ENCODE results near the gene PDE4D.
"Not testable (repeated sequence)": the region's sequence is repeated elsewhere in the genome, so short reads cannot be mapped to it uniquely, and the experiment has no call there.

PDE4D gene

DNA sequence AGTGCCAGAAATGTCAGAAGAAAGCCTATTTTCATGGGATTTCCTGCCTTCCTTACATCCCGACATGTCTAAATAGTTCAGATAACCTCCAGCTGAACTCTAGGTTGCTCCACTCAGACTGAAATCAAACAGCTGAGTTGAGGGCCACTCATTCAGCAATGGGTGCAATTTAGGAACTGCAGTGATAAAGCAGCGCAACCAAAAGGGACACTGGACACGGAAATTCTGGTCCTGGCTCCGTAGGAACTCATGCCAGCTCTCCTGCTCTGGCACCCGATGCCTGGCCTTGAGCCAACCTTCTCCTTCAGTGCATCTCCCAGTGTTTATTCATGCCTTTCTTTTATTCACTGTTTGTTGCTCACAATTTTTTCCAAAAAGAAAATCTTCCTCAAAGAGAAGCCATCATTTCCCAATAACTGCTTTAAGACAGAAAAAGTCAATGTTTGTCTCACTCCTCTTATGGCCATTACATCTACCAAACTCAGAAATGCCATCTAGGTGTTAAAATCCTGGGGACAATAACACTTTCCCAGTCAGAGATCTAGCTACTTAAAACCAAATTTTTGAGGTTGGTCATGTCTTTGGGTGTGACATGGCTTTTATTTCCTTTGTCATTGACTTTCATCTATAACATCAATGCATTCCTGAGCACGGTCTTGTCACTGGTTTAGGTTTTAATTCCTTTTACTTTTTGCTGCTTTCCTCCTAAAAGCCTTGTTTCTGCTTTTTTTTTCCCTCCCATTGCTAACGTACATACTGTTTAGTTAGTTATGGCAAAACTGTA, 126.9 kb downstream of the PDE4D start:
- peak overlapping the region; percentile 91 for H3K4me3 ChIP-seq (ENCODE audit: low read depth, low read length)
- H3K4me1 ChIP-seq = no peaks in the 10 kb centered on the region
- peak; percentile 51 for DNase-seq
- no peaks in the 10 kb centered on the region for H3K27me3 ChIP-seq
- H3K9me3 ChIP-seq = no peaks in the 10 kb centered on the region
- TF ChIP-seq, protein P1, sequence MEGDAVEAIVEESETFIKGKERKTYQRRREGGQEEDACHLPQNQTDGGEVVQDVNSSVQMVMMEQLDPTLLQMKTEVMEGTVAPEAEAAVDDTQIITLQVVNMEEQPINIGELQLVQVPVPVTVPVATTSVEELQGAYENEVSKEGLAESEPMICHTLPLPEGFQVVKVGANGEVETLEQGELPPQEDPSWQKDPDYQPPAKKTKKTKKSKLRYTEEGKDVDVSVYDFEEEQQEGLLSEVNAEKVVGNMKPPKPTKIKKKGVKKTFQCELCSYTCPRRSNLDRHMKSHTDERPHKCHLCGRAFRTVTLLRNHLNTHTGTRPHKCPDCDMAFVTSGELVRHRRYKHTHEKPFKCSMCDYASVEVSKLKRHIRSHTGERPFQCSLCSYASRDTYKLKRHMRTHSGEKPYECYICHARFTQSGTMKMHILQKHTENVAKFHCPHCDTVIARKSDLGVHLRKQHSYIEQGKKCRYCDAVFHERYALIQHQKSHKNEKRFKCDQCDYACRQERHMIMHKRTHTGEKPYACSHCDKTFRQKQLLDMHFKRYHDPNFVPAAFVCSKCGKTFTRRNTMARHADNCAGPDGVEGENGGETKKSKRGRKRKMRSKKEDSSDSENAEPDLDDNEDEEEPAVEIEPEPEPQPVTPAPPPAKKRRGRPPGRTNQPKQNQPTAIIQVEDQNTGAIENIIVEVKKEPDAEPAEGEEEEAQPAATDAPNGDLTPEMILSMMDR (IDR thresholded peaks at IDR 0.05; ENCODE audit: low read depth, low read length) = no peak
- no peaks in the 10 kb centered on the region for H3K36me3 ChIP-seq

DNA sequence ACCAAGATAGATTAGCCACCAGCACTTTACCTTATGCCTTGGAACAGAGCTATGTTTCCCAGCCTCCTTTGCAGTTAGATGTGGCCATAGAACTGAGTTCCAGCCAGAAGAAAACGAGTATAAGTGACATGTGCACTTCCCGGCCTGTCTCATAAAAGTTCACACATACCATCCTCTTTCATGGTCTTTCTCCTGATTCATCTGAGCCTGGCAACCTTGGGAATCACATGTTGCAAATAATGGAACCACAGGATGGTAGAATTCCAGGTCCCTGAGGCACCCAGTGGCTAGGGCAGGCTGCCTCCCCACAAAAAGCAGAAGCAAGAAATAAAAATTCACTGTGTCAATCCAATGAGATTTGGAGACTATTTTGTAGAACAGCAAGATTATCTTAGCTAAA, 128.1 kb downstream of the PDE4D start:
- Histone ChIP-seq H3K36me3 (no peaks in the 10 kb centered on the region), H3K9me3 (no peaks in the 10 kb centered on the region), H3K27me3 (no peaks in the 10 kb centered on the region), H3K4me1 (no peaks in the 10 kb centered on the region), H3K4me3 (ENCODE audit: low read depth, low read length) (no peak overlapping the region)
- no peak for DNase-seq
- TF ChIP-seq, protein P1 (IDR thresholded peaks at IDR 0.05; ENCODE audit: low read depth, low read length) = no peak

DNA sequence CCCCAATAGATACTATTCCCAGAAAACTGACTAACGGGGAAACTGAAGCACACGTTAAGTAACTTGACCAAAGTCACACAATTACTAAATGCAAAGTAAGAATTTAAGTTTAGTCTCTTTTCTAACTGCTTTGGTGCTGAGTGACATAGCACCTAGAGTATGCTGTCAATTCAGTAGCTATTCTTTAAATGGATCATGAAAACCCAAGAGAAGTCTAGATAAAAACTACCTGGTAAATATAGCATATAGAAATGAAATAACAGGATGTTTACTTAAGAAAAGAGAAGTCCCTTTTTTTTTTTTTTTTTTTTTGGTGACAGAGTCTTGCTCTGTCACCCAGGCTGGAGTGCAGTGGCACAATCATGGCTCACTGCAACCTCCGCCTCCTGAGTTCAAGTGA, 129.2 kb downstream of the PDE4D start:
- Histone ChIP-seq H3K4me3 (ENCODE audit: low read depth, low read length) (no peak overlapping the region), H3K4me1 (no peaks in the 10 kb centered on the region), H3K36me3 (no peaks in the 10 kb centered on the region), H3K27me3 (no peaks in the 10 kb centered on the region), H3K9me3 (no peaks in the 10 kb centered on the region)
- no peak for DNase-seq
- TF ChIP-seq, protein P1 (IDR thresholded peaks at IDR 0.05; ENCODE audit: low read depth, low read length) = no peak

DNA sequence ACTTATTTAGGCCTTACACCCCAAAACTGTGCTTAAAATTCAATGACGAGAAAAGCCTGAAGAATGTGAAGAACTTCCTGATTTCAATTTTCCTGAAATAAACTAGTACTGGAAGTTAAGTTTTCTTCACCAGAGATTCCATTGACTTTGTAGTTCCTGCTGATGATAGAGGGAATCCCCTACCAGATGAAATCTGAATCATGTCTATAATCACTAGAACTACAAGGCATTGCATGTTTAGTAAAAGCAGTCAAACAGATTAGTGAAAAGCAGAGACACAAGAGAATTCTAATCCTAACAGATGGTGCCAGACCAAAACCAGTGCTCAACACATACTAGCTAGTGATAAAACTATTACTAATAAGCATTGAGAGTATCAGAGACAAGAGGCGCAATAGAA, 130.0 kb downstream of the PDE4D start:
- no peaks in the 10 kb centered on the region for H3K27me3 ChIP-seq
- TF ChIP-seq, protein P1 (IDR thresholded peaks at IDR 0.05; ENCODE audit: low read depth, low read length) = no peak
- no peaks in the 10 kb centered on the region for H3K4me1 ChIP-seq
- H3K36me3 ChIP-seq = no peaks in the 10 kb centered on the region
- H3K9me3 ChIP-seq = no peaks in the 10 kb centered on the region
- no peak for DNase-seq
- H3K4me3 ChIP-seq (ENCODE audit: low read depth, low read length) = no peak overlapping the region

DNA sequence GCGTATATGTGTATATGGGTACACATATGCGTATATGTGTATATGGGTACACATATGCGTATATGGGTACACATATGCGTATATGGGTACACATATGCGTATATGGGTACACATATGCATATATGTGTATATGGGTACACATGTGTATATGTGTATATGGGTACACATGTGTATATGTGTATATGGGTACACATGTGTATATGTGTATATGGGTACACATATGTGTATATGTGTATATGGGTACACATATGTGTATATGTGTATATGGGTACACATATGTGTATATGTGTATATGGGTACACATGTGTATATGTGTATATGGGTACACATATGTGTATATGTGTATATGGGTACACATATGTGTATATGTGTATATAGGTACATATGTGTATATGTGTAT, 131.3 kb downstream of the PDE4D start:
- H3K4me3 ChIP-seq (ENCODE audit: low read depth, low read length); H3K4me1 ChIP-seq; DNase-seq: not testable (repeated sequence)

DNA sequence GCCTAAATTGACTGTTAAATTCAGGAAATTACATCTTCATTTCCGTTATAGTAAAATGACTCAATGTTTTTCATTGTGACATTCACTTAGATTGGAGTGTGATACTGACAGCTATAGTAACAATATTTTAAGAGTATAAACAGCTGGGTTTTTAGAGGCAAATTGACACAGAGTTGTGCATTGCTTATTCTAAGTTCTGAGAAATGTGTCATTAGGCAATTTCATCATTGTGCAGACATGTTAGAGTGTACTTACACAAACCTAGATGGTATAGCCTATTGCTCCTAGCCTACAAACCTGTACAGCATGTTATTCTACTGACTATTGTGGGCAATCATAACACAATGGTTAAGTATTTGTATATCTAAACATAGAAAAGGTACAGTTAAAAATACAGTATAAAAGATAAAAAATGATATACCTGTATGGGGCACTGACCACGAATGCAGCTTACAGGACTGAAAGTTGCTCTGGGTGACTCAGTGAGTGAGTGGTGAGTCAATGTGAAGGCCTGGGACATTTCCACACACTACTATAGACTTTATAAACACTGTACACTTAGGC, 132.7 kb downstream of the PDE4D start:
- H3K4me1 ChIP-seq = no peaks in the 10 kb centered on the region
- TF ChIP-seq, protein P1 (IDR thresholded peaks at IDR 0.05; ENCODE audit: low read depth, low read length) = no peak
- DNase-seq = no peak
- no peak overlapping the region for H3K4me3 ChIP-seq (ENCODE audit: low read depth, low read length)
- H3K27me3 ChIP-seq = no peaks in the 10 kb centered on the region
- no peaks in the 10 kb centered on the region for H3K36me3 ChIP-seq
- no peaks in the 10 kb centered on the region for H3K9me3 ChIP-seq

More for the DNA sequence above, 131.3 kb downstream of the PDE4D start:
- H3K9me3 ChIP-seq, H3K36me3 ChIP-seq, H3K27me3 ChIP-seq: not testable (repeated sequence)

All from BE2C (cell line).